GM18499 (cell line): ENCODE measurements around the gene C17orf67.

Experiments used
- ATAC-seq: cut with Tn5 transposase; IDR thresholded peaks from one replicate; pipeline ENCODE4 v1.9.1; 2021; ENCODE audit warnings: moderate number of reproducible peaks; ENCODE audit not compliant: insufficient read depth, unreplicated experiment

Gene C17orf67, protein sequence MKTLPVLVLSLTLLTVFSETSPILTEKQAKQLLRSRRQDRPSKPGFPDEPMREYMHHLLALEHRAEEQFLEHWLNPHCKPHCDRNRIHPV

GRCh38 chr17:56833809-56834379 lies at the start of gene C17orf67, which contains the start of gene DGKE:
Gene C17orf67, minus strand, starts transcription at chr17:56833920. Its CDS starts 18,110 bp downstream, at chr17:56815810.
Gene DGKE, plus strand, starts transcription at chr17:56834151. Its CDS starts 645 bp downstream, at chr17:56834796.
- peak; percentile 35 for ATAC-seq

- no peak for ATAC-seq
Observed at GRCh38 chr17:56881685-56882295, 48.1 kb upstream of the C17orf67 start.

- no peak for ATAC-seq
Observed at GRCh38 chr17:56880571-56880970, 46.9 kb upstream of the C17orf67 start.

DNA sequence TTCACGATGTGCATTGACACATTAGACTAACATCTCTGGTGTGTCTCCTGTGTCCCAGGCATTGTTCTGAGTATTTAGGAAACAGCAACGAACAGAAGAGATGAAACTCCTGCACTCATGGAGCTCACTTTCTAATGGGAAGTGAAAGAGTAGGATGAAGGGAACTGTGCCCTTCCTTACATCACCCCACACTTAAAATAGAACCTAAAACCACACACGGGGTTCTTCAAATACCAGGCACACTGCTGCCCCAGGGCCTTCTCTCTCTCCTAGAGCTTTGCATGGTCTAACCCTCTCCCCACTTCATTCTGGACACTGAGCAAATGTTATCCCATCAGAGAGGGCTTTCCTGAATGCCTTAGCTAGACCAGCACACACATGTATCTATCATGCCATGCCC lies 46.4 kb upstream of the C17orf67 start:
- ATAC-seq, result no peak

- ATAC-seq, result no peak
Observed at GRCh38 chr17:56879280-56879679, 45.6 kb upstream of the C17orf67 start.

GRCh38 chr17:56876766-56877179 lies 43.1 kb upstream of the C17orf67 start:
- no peak for ATAC-seq

GRCh38 chr17:56870081-56870651 lies 36.4 kb upstream of the C17orf67 start:
- ATAC-seq, result peak; percentile 44

DNA sequence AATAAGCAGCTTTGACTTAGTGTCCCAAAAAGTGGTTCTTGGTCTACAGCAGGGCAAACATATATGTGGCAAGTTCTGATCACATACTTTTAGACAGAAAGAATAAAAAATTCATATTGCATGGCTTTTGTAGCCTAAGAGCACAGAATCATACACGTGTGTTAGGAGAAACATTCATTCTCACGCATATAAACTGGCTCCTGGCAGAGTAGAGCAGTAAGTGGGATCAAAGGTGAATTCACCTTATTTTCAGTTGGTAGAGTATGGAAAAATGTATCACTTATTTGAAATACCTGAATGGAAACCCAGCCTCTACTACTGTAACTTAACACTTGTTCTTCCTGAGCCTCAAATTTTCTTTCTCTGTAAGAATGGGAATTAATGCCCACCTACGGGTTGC lies 35.0 kb upstream of the C17orf67 start:
- ATAC-seq, result no peak

DNA sequence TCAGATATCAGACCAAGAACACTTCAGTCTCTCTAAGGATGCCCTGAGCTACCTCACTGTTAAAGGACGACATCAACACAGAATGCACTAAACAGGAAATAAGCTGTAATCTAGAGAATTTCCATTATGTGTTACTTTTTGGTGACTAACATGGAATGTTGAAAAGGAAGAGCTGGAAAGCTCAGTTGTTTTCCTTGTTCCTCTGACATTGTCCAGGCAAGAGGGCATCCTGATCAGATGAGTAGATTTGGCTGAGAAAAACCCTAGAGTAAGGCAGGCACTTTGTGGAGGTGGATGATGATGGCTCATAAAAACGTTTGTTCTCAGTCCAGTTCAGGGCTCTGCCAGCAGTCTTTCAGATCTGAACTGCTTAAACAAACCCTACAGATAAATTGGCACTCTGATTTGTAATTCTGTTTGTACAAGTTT lies 34.2 kb upstream of the C17orf67 start:
- ATAC-seq, result no peak

DNA sequence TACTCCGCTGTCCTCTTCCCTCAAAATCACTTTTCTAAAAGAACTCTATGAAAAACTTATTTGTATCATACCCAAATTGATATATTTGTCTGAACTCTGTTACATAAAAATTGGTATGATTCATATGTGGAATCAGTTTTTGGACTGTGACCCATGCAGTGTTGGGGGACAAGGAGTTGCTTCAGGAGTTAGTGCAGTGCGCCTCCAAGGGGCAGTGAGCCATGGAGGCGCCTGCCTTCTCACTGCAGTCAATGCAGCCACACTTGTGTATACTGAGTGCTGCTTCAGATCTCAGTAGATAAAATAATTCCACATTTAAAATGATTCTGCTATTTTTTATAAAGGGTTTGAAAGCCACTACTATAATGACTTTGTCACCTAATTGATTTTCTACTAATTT lies 32.8 kb upstream of the C17orf67 start:
- no peak for ATAC-seq

GRCh38 chr17:56866076-56866475 lies 32.4 kb upstream of the C17orf67 start:
- ATAC-seq, result no peak

GRCh38 chr17:56863974-56864373 lies 30.3 kb upstream of the C17orf67 start:
- no peak for ATAC-seq

GRCh38 chr17:56861899-56862298 lies 28.2 kb upstream of the C17orf67 start:
- ATAC-seq, result no peak

DNA sequence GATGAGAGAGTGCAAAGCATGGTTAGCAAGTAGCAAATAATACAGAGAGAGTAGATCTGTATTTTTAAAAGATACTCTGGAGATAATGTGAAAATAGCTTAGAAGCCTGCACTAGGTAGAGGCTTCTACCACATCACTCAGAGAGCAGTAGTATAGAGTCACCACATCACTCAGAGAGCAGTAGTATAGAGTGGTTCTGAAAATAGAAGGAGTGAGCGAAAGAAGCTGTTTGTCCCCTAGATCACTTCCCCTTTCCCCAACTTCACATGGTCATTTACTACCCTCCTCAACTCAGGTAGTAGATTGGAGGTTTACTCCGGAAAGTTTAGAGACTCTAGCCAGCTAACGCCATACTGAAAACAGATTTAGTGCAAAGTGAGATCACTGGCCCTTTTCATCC lies 17.3 kb upstream of the C17orf67 start:
- ATAC-seq, result no peak

GRCh38 chr17:56850591-56850990 lies 16.9 kb upstream of the C17orf67 start:
- ATAC-seq, result no peak

DNA sequence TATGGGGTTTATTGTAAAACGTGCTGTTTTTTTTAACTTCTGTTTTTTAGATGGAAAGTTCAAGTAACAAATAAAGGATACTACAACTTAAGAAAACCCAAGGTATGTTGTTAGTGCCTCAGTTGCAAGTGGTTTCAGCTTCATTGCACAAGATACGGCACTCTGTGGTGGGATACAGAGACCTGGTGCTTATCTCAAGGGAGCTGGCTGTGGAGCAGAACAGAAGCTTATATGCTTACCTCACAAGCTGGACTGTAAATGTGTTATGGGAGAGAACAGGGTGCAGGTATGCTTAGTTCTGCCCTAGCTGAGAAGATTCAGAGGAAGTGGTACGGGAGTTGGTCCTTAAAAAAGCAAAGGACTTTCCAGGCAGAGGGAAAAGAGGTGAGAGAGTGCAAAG lies 15.4 kb upstream of the C17orf67 start:
- no peak for ATAC-seq

- ATAC-seq, result no peak
Observed at GRCh38 chr17:56847106-56847505, 13.4 kb upstream of the C17orf67 start.

GRCh38 chr17:56845934-56846333 lies 12.2 kb upstream of the C17orf67 start:
- ATAC-seq, result no peak

DNA sequence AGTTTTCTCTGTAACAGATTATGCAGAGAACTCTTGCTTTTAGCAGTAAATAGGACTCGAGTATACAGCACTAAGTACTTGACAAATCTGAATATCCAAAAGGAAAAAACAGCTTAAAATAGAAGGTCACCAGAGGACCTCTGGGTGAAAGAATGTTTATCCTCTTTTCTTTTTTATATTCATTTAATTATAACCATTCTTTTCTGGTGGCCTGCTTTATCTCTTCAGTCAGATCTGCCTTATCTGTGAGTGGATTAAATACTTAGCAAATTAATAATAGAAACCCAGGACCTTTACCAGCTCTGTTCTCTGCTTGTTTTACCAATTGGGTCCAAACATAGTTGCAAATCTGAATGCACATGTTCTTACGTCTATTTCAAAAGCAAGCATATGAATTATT lies 8.9 kb upstream of the C17orf67 start:
- no peak for ATAC-seq

- no peak for ATAC-seq
Observed at GRCh38 chr17:56838687-56839086, 5.0 kb upstream of the C17orf67 start.

GRCh38 chr17:56835264-56835585 lies 1.5 kb upstream of the C17orf67 start:
- ATAC-seq, result no peak
